Loucy (cell line): ENCODE measurements around the gene RYR2.

Source experiments
- CTCF ChIP-seq: fragments of 200-600 bp; sonication (generic); conservative IDR thresholded peaks from 2 replicates; pipeline ENCODE4 v1.5.1; 2014; ENCODE audit warnings: mild to moderate bottlenecking, antibody characterized with exemption, low read length
- EZH2phosphoT487 ChIP-seq: fragments of 200-600 bp; IDR thresholded peaks from 2 replicates; pipeline ENCODE4 v1.6.1; 2018; ENCODE audit warnings: antibody characterized with exemption, mild to moderate bottlenecking, moderate library complexity, borderline replicate concordance

GRCh38 chr1:237838904-237839534 lies 797.0 kb downstream of the RYR2 start:
- TF ChIP-seq CTCF = no peak
- no peak for TF ChIP-seq EZH2phosphoT487
